Body of pancreas (tissue), 4 donors: ENCODE measurements around the gene AQP6. TPM values are rescaled to one million over a fixed set of nuclear protein-coding genes. Genes with fewer than 3 reads are reported as not detected.

Experiments used
- ATAC-seq: fragments of 150-250 bp; one replicate; pipeline ENCODE4 v1.9.1; 2016
- DNase-seq, 4 donors: peaks; one replicate each; pipeline ENCODE4 v3.0.0-alpha.2; 2019
- H3K27ac ChIP-seq, 4 donors: fragments of 200-600 bp; sonication (generic); 1 replicate in 3 of 4; 2 replicates in 1 of 4; pipeline versions ENCODE4 v1.5.1 to v1.6.1; 2016 to 2019; ENCODE audit warnings: mild to moderate bottlenecking in 1 of 4, mixed read lengths in 1 of 4, moderate library complexity in 1 of 4
- H3K27me3 ChIP-seq, 2 donors: fragments of 200-600 bp; sonication (generic); one replicate each; pipeline ENCODE4 v1.6.0; 2016; ENCODE audit warnings: mild to moderate bottlenecking in 1 of 2
- H3K36me3 ChIP-seq, 2 donors: fragments of 200-600 bp; sonication (generic); replicated peaks in 1 of 2; 2 replicates each; pipeline ENCODE4 v1.5.1; 2016; ENCODE audit warnings: low read depth in 2 of 2; ENCODE audit not compliant: insufficient read depth in 1 of 2
- H3K4me1 ChIP-seq: fragments of 200-600 bp; sonication (generic); one replicate; pipeline ENCODE4 v1.6.0; 2016
- H3K4me3 ChIP-seq, 2 donors: fragments of 200-600 bp; sonication (generic); 1 replicate in 1 of 2; 2 replicates in 1 of 2; pipeline ENCODE4 v1.5.1; 2016 to 2019
- H3K9me3 ChIP-seq, 3 donors: fragments of 200-600 bp; sonication (generic); 1 replicate in 2 of 3; 2 replicates in 1 of 3; pipeline ENCODE4 v1.5.1; 2016
- CTCF ChIP-seq, 7 experiments: fragments of 450-650 bp in 4 of 7; fragments of 200-600 bp in 3 of 7; sonication (generic) in 3 of 7; IDR thresholded peaks; one replicate each; pipeline ENCODE4 v1.5.1; 2016 to 2019; ENCODE audit warnings: antibody characterized with exemption in 7 of 7
- POLR2A ChIP-seq, 3 donors: fragments of 450-650 bp; IDR thresholded peaks; one replicate each; pipeline ENCODE4 v1.6.1; 2016; ENCODE audit warnings: antibody characterized with exemption in 3 of 3, mild to moderate bottlenecking in 2 of 3
- WGBS, 2 donors: methylation state at CpG; one replicate each; pipeline ENCODE4 v1.1.5; 2017; 5-methylcytosine and 5-hydroxymethylcytosine counted together
- intact Hi-C: fragments of 100-400 bp; cut with DNase I; formaldehyde crosslinking; loops from one replicate; pipeline ENCODE4 v1.15.1; 2023
- total RNA-seq, 2 donors: library from RNA; depleted of rRNA; stranded (reverse); fragments of >200 nt; gene quantifications; one replicate each; pipeline ENCODE4 v1.1.0, GENCODE V29; 2016

The AQP6 gene
- total RNA-seq, 2 donors from 2014 or later = not detected

GRCh38 chr12:49932023-49932422 lies 40.7 kb upstream of the AQP6 start:
- Histone ChIP-seq H3K9me3 (no peaks in the 10 kb centered on the region), H3K4me1 (peaks cover 2% of the 10 kb centered on the region), H3K27ac (no peak overlapping the region), H3K36me3 (no peaks in the 10 kb centered on the region), H3K4me3 (no peak overlapping the region), H3K27me3 (no peaks in the 10 kb centered on the region)
- 63 to 68% methylated on average over 5 to 7 of the region's 7 CpGs for WGBS, 2 donors
- ATAC-seq (no peak), DNase-seq (no peak)
- intact Hi-C loops = no loop called here
- TF ChIP-seq CTCF (IDR thresholded peaks at IDR 0.05) (no peak), POLR2A (IDR thresholded peaks at IDR 0.05) (no peak)

- DNase-seq = no peak
- H3K4me1 ChIP-seq = peaks cover 8% of the 10 kb centered on the region
- H3K27me3 ChIP-seq = no peaks in the 10 kb centered on the region
- no peak for ATAC-seq
- H3K9me3 ChIP-seq = no peaks in the 10 kb centered on the region
- no peak overlapping the region for H3K4me3 ChIP-seq
- H3K36me3 ChIP-seq = no peaks in the 10 kb centered on the region
- 74 to 75% methylated on average over 8 of the region's 8 CpGs for WGBS, 2 donors
- H3K27ac ChIP-seq = no peak overlapping the region
- TF ChIP-seq POLR2A (IDR thresholded peaks at IDR 0.05) = no peak
- no peak for TF ChIP-seq CTCF (IDR thresholded peaks at IDR 0.05)
- intact Hi-C loops = no loop called here
These were observed 40.1 kb upstream of the AQP6 start for GRCh38 chr12:49932533-49933130.

GRCh38 chr12:49933796-49934195 lies 39.0 kb upstream of the AQP6 start:
- Histone ChIP-seq H3K4me1 (peaks cover 16% of the 10 kb centered on the region), H3K27ac (no peak overlapping the region), H3K9me3 (no peaks in the 10 kb centered on the region), H3K4me3 (no peak overlapping the region), H3K36me3 (no peaks in the 10 kb centered on the region), H3K27me3 (no peaks in the 10 kb centered on the region)
- intact Hi-C loops = no loop called here
- no peak for DNase-seq
- WGBS, 2 donors = 80 to 83% methylated on average over 5 of the region's 5 CpGs
- TF ChIP-seq CTCF (IDR thresholded peaks at IDR 0.05) (no peak), POLR2A (IDR thresholded peaks at IDR 0.05) (no peak)
- no peak for ATAC-seq

- H3K27ac ChIP-seq = no peak overlapping the region
- ATAC-seq (no peak), DNase-seq (no peak)
- peaks cover 23% of the 10 kb centered on the region for H3K4me1 ChIP-seq
- no peak overlapping the region for H3K4me3 ChIP-seq
- no peaks in the 10 kb centered on the region for H3K36me3 ChIP-seq
- intact Hi-C loops = no loop called here
- no peaks in the 10 kb centered on the region for H3K9me3 ChIP-seq
- H3K27me3 ChIP-seq = no peaks in the 10 kb centered on the region
- WGBS, 2 donors = 85 to 86% methylated on average over 3 of the region's 3 CpGs
- no peak for TF ChIP-seq POLR2A (IDR thresholded peaks at IDR 0.05)
- no peak for TF ChIP-seq CTCF (IDR thresholded peaks at IDR 0.05)
These were observed 38.2 kb upstream of the AQP6 start for GRCh38 chr12:49934505-49934904.

- peak in 2 of 4 donors; percentile 37 to 42 for DNase-seq
- H3K36me3 ChIP-seq = no peaks in the 10 kb centered on the region
- intact Hi-C loops = no loop called here
- H3K4me3 ChIP-seq = no peak overlapping the region
- peaks cover 28% of the 10 kb centered on the region for H3K4me1 ChIP-seq
- no peaks in the 10 kb centered on the region for H3K9me3 ChIP-seq
- peak; percentile 60 for ATAC-seq
- H3K27me3 ChIP-seq = no peaks in the 10 kb centered on the region
- TF ChIP-seq CTCF (IDR thresholded peaks at IDR 0.05) (no peak), POLR2A (IDR thresholded peaks at IDR 0.05) (no peak)
- peak overlapping the region in 2 of 4 donors; percentile 44 to 58 for H3K27ac ChIP-seq
- 46 to 58% methylated on average over 3 of the region's 3 CpGs for WGBS, 2 donors
These were observed 35.8 kb upstream of the AQP6 start for GRCh38 chr12:49936925-49937324.
